Activated T-cell treated with anti-CD3 and anti-CD28 coated beads, Interleukin-2, amount 50 U/mL, for 1 hour (primary cell): ENCODE data around the gene PRM3.

Source experiments
- DNase-seq: peaks from one replicate; pipeline ENCODE4 v3.0.0-alpha.2; 2020

PRM3 gene

DNA sequence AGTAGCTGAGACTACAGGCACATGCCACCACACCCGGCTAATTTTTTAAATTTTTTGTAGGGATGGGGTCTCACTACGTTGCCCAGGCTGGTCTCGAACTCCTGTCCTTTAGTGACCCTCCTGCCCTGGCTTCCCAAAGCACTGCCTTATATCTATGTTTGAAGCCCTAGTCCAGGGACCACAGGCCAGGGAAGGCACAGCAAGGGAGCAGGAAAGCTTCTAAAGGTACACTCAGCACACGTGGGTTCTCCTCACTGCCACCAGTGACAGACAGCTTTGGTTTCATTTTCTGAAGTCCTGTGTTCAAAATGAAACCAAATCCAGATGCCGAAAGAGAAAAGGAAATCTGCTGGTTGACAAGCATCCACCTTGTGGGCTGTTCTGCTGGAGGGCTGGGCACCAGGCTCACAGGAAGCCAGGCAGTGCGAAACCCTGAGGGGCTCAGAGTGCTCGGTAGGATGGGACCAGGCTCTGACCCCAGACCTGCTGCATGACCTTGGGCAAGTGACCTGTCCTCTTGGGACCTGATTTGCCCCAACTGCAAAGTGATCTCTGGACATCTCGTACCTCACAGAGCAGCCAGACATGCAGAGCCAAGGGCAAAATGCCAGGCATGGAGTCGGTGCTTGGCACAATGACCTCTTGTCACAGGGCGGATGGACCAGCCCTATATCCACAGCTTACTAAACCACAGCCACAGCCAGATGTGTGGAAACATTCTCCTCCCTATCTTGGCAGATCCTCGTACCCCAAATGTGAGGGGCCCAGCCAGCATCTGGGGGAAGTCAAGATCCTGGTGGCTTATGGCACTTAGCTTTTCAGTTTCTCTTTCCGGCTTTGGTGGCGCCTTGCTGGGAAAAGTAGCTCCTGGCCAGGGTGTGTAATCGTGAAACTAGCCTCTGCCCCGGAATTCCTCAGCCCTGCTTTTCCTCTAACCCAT, 14.6 kb downstream of the PRM3 start:
- no peak for DNase-seq

DNA sequence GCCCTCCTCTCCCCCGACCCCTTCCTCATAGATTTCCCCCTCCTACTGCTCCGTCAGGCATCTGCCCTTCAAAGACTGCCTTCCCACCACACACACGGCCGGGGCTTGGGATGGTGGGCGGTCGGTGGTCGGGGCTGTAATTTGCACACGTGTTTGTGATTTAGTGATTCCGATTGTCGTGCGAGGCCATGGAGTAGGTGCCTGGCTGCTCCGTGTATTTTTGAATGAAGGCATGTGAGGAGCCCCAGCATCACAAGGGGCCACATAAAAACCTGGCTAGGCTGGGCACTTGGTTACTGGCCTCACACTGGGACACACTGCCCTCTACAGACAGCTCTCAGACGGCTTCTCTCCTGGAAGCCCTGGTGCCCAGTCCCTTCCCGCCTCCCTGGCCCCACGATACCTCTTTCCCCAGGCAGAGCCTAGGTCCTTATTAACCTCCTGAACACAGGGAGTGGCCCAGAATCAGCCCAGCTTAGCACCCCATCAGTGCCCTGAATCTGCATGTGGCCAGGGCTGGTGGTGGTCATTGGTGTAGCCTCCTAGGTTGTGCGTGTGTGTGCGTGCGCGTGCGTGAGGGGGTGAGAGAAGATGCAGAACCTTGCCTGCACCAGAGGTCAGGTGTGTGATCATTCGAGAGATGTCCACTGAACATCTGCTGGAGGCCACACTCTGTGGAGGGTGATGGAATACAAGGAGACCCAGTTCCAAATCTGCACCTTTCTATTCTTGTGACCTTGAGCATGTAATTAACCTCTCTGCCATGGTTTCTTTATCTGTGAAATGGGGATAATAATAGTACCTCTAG, 16.1 kb downstream of the PRM3 start:
- DNase-seq: peak; percentile 62

DNA sequence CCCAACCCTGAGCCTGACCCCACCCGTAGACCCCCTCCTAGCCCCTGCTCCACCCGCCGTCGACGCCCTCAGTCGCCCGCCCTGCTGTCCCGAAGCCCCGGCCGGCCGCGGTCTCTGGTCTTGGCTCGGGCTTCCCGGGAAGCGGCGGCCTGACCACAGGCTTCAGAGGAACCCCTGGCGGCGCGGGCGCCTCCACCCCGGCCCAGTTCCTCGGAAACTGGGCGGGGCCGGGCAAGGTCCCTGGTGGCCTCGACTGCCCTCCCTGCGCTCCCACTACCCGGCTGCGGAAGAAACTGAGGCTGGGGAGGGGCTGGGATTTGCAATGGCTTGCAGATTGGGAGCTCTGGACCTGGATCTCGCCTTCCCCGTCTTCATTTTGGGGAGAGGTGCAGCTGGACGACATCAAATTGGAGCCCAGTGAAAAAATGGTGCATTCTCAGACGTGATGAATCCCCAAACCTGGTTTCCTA, 16.7 kb downstream of the PRM3 start:
- DNase-seq: no peak

- DNase-seq: peak; percentile 91
Observed at GRCh38 chr16:11255737-11256660, 17.4 kb downstream of the PRM3 start, which contains the start of gene SOCS1. TSS of gene SOCS1 (minus strand) at chr16:11256204. CDS start at chr16:11255478, 726 bp downstream.

DNA sequence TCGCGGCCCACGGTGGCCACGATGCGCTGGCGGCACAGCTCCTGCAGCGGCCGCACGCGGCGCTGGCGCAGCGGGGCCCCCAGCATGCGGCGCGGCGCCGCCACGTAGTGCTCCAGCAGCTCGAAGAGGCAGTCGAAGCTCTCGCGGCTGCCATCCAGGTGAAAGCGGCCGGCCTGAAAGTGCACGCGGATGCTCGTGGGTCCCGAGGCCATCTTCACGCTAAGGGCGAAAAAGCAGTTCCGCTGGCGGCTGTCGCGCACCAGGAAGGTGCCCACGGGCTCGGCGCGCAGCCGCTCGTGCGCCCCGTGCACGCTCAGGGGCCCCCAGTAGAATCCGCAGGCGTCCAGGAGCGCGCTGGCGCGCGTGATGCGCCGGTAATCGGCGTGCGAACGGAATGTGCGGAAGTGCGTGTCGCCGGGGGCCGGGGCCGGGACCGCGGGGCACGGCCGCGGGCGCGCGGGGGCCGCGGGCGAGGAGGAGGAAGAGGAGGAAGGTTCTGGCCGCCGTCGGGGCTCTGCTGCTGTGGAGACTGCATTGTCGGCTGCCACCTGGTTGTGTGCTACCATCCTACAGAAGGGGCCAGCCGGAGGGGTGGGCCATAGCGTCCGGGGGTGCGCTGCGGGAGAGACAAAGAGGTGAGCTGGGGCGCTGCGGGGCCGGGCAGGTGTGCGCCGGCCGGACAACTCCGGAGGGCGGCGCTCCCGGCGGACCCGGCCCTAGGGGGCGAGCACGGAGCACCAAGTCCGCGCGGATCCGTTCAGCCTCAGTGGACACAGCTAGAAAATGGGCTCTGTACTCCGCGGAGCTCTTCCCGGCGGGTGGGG, 18.3 kb downstream of the PRM3 start:
- DNase-seq: peak; percentile 76

- DNase-seq: peak; percentile 37
Observed at GRCh38 chr16:11253995-11254912, 19.2 kb downstream of the PRM3 start.

DNA sequence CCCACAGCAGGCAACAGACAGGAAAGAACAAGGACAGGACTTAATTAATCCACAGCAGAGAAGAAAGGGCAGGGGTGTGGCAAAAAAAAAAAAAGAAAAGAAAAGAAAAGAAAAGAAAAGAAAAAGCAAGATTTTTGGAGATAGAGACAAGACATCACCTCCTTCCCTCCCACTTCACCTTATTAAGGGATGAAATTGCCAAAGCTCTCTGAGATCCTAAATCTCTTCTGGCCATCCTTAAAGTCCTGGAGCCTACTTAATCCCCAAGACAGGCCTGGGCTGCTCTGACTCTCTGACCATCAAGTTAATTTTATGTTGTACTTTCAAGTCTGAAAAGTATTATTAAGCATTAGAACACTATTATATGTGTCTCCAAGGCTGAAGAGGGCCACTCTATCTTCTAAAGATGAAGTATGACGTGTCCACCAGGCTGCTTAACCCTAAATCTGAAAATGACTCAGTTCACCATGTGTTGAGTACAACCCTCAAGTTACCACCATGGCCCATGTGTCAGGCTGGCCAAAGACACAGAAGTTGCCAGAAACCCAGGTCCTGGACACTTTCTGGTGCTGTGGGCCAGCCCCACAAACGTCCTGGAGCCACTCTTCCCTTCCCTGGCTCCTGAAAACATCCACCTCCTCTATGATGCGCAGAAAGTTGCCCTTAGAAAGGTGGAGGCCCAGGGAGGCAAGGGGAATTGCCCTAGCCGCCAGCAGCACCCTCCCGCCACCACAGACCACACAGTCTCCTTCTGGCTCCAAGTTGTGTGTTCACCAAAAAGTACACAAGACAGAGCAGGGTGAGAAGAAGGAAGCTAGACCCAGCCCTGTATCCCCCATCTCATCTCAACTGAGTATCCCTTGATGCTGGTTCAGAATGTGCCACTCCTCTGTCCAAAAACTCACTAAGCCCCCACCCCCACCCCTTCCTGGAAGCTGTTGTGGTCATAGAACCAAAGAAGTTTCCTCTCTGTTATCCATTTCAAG, 20.1 kb downstream of the PRM3 start:
- DNase-seq: peak; percentile 59

- DNase-seq: peak; percentile 36
Observed at GRCh38 chr16:11252482-11252931, 20.9 kb downstream of the PRM3 start.

DNA sequence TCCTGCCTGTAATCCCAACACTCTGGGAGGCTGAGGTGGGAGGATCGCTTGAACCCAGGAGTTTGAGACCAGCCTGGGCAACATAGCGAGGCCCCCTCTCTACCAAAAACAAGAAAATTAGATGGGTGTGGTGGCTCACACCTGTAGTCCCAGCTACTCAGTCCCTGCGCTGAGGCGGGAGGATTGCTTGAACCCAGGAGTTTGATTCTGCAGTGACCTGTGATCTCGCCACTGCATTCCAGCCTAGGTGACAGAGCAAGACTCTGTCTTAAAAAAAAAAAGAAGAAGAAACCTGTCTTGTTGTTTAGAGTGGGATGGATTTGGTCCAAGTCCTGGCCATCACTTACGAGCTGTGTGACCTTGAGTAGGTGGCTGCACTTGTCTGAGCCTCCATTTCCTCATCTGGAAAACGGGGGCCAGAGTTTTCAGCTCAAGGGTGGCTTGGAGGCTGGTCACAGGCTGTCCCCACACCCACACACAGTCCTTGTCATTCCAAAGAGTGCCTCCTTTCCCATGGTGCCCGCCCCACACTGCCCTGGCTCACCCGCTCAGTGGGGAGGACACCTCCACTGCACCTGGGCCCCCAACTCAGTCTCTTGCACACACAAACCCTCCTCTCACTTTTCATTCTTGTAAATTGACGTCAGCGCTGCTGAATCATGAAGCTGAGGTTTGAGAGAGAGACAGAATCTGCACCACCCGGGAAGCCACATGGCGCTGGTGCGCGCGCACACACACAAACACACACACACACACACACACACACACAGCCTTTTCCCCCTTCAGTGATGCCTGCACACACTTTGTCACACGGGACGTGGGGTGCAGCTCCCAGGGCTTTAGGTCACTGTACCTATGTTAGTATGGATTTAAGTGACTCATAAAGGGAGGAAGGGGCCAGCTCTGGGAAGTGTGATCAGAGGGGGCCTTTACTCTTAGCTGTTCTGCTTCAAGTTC, 21.6 kb downstream of the PRM3 start:
- peak; percentile 78 for DNase-seq

DNA sequence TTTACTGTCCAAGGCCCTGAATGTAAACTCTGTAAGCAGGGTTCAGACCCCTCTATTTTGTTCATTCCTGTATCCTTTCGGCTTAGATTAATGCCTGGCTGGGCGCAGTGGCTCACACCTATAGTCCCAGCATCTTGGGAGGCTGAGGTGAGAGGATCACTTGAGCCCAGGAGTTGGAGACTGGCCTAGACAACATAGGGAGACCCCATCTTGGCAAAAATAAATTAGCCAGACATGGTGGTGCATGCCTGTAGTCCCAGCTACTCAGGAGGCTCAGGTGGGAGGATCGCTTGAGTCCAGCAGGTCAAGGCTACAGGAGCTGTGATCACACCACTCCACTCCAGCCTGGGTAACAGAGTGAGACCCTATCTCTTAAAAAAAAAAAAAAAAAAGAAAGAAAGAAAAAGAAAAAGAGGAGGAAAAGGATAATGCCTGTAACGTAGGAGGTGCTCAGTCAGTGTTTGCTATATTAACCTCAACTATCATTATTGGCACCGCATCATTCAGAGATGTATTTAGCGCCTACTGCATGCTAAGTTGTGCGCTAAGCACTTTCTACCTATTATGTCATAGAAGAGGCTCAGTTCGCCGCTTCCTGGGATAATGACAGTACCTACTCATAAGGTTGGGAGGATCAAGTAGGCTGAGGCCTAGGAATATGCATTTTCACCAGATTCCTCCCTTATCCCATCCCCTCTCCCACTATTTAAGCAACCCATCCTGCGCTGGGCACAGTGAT, 22.5 kb downstream of the PRM3 start:
- no peak for DNase-seq

- peak; percentile 29 for DNase-seq
Observed at GRCh38 chr16:11250091-11250785, 23.2 kb downstream of the PRM3 start.

DNA sequence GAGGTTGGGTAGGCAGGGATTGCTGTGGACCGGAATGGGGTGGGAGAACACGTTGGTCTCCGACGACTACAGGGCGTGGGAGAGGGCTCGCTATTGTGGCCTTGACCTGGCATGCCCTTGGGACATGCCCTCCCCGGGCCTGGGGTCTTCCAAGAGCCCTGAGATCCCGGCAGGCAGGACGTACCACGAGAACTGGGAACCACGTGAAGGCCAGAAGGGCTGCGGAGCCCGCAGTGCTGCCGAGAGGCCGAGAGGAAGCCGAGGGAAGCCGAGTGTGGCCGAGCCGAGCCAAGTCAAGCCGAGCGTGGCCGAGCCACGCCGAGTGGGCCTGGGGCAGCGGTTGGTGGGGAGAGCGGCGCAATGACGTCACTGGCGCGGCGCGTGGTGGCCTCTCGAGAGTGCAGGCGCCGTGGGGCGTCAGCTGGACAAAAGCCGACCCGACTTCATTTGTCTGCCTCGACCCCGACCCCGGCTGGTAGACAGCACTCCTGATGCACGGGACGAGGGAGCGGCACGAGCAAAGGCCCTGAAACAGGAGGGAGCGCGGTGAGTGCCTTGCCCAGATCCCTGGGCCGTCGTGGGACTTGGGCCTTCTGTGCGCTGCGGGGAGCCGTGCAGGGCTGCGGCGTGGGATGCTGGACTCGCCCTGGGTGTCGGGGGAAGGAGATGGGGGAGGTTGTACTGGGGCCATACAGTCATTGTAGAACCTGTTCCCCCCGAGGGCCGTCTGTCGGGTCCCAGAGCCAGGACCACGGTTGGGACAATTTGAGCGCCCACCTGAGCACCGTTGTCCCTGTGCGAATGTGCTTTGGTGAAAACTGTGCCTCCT, 24.0 kb downstream of the PRM3 start:
- no peak for DNase-seq

DNA sequence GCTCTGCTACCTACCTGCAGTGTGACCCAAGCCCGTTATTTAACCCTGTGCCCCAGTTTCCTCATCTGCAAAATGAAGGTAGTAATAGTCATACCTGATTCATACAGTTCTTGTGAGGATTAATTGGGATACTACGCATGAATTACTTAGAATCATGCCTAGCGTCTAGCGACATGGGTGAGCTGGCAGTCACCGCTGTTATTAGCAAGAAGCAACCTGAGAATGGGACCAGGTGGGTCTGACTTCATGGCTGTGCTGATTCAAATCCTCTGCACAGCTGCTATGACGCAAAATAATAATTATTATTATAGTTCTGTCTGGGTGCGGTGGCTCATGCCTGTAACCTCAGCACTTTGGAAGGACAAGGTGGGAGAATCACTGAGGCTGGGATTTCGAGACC, 25.3 kb downstream of the PRM3 start:
- no peak for DNase-seq

GRCh38 chr16:11245988-11246387, 27.4 kb downstream of the PRM3 start:
- no peak for DNase-seq

- no peak for DNase-seq
Observed at GRCh38 chr16:11245222-11245737, 28.1 kb downstream of the PRM3 start.
